Measurements from ENCODE around the gene STARD8.

DNA sequence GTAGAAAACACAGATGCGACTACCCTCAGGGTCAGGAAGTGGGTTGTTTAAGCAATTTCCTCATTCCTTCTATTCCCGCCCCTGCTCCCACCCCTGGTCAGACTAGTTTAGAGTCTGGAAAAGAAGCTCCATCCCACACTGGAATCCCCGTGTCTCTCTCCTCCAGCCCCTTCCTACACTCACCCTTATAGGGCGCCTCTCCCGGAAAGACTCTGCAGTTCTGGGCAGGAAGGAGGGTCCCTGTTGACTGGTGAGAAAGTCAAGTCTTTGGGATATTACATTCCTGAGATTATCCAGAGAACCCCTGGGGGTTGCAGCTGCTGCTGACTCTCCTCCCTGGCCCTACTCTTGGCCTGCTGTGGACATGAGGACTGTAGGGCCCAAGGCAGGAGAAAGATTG lies 11.9 kb downstream of the STARD8 start:
- TF ChIP-seq GATA3 (IDR thresholded peaks at IDR 0.05; ENCODE audit: low read depth, low read length) (no peak), GATA2 (IDR thresholded peaks at IDR 0.05; ENCODE audit: low read depth, low read length) (no peak)
